GM12891 (cell line): Measurements from ENCODE around the gene PES1.
"Not testable (repeated sequence)": the region's sequence is repeated elsewhere in the genome, so short reads cannot be mapped to it uniquely, and the experiment has no call there.

Experiments
- DNase-seq: peaks from one replicate; pipeline ENCODE4 v3.0.0; 2011; ENCODE audit warnings: low spot score; ENCODE audit not compliant: insufficient read length
- FAIRE-seq: peaks from 2 replicates; lab custom pipeline; 2011; peaks lifted over from hg19 to GRCh38; lab: Jason Lieb, UNC
- PAX5 ChIP-seq: IDR thresholded peaks from 2 replicates; pipeline ENCODE4 v1.6.1; 2011; ENCODE audit warnings: low read length, moderate library complexity, mild to moderate bottlenecking; ENCODE audit not compliant: insufficient read depth, severe bottlenecking
- POLR2A ChIP-seq: IDR thresholded peaks from 2 replicates; pipeline ENCODE4 v1.6.1; 2011; ENCODE audit warnings: low read depth, low read length, control low read depth
- POLR2AphosphoS5 ChIP-seq: IDR thresholded peaks from 2 replicates; pipeline ENCODE4 v1.6.1; 2011; ENCODE audit warnings: low read depth, low read length, control low read depth
- POU2F2 ChIP-seq: IDR thresholded peaks from 2 replicates; pipeline ENCODE4 v1.6.1; 2011; ENCODE audit warnings: low read depth, mild to moderate bottlenecking, control low read depth, low read length, moderate library complexity
- SPI1 ChIP-seq: IDR thresholded peaks from 2 replicates; pipeline ENCODE4 v1.6.1; 2011; ENCODE audit warnings: low read depth, low read length, control low read depth
- TAF1 ChIP-seq: IDR thresholded peaks from 2 replicates; pipeline ENCODE4 v1.6.1; 2011; ENCODE audit warnings: low read depth, low read length, control low read depth

PES1 gene

DNA sequence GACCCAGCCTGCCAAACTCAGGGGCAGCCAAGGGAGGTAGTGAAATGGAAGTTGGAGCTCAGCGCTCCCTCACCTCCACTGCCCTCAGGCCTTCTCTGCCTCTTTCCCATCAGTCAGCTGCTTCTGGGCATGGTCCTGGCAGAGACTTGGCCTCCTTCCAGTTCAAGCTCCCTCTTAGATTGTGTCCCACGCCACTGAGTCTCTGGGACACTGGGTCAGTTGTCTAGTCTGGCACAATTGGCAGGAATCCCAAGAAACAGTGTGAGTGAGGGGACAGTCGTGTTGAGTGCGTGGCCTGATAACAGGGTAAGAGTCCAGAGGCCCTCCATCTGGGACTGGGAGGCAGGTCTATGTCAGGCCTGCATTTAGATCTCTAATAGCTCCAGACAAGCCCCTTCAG, 36.8 kb upstream of the PES1 start:
- TF ChIP-seq POLR2A (no peak), POLR2AphosphoS5 (no peak), POU2F2 (no peak), TAF1 (no peak), SPI1 (no peak), PAX5 (no peak)
- FAIRE-seq = no peak
- DNase-seq = no peak

DNA sequence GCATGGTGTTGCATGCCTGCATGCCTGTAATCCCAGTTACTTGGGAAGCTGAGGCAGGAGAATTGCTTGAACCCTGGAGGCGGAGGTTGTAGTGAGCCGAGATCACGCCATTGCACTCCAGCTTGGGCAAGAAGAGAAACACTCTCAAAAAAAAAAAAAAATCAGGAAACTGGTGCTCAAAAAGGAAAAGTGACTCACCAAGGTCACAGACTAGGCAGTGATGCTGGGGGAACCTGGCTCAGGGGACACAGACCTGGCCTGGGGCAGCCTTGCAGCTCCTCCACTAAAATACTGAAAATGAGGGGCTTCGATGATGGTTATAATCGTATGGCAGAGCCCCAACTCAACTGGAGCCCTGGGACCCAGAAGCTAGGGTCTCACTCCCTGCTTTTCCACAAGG, 35.8 kb upstream of the PES1 start:
- TF ChIP-seq TAF1 = no peak
- TF ChIP-seq POLR2A = no peak
- no peak for TF ChIP-seq POLR2AphosphoS5
- TF ChIP-seq SPI1 = no peak
- TF ChIP-seq POU2F2 = no peak
- no peak for TF ChIP-seq PAX5
- no peak for DNase-seq
- FAIRE-seq = no peak

DNA sequence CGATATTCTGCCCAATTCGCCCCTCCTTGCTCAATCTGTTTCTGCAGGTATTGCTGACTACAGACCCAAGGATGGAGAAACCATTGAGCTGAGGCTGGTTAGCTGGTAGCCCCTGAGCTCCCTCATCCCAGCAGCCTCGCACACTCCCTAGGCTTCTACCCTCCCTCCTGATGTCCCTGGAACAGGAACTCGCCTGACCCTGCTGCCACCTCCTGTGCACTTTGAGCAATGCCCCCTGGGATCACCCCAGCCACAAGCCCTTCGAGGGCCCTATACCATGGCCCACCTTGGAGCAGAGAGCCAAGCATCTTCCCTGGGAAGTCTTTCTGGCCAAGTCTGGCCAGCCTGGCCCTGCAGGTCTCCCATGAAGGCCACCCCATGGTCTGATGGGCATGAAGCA, 34.7 kb upstream of the PES1 start:
- no peak for TF ChIP-seq POLR2AphosphoS5
- no peak for TF ChIP-seq TAF1
- no peak for TF ChIP-seq POU2F2
- no peak for TF ChIP-seq PAX5
- no peak for TF ChIP-seq POLR2A
- no peak for TF ChIP-seq SPI1
- no peak for DNase-seq
- FAIRE-seq = no peak

DNA sequence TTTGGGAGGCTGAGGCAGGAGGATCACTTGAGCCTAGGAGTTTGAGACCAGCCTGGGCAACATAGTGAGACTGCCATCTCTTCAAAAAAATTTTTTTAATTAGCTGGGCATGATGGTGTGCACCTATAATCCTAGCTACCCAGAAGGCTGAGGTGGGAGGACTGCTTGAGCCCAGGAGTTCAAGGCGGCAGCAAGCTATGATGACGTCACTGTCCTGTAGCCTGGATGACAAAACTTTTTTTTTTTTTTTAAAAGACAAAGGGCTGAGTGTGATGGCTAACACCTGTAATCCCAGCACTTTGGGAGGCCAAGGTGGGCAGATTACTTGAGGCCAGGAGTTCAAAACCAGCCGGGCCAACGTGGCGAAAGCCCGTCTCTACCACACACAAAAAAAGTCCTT, 28.2 kb upstream of the PES1 start:
- DNase-seq, FAIRE-seq: not testable (repeated sequence)

DNA sequence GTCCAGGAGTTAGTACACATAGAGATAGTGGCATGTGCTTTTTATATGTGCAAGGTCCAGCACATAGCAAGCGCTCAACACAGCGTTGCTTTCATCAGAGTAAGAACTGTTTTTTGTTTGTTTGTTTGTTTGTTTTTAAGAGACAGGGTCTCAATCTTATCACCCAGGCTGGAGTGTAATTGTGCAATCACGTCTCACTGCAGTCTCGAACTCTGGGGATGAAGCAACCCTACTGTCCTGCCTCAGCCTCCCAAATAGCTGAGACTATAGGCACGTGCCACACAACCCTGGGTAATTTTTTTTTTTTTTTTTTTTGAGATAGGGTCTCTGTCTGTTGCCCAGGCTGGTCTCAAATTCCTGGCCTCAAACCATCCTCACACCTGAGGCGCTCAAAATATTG, 26.1 kb upstream of the PES1 start:
- no peak for TF ChIP-seq POLR2AphosphoS5
- TF ChIP-seq POLR2A = no peak
- no peak for TF ChIP-seq PAX5
- DNase-seq (no peak), FAIRE-seq (no peak)

DNA sequence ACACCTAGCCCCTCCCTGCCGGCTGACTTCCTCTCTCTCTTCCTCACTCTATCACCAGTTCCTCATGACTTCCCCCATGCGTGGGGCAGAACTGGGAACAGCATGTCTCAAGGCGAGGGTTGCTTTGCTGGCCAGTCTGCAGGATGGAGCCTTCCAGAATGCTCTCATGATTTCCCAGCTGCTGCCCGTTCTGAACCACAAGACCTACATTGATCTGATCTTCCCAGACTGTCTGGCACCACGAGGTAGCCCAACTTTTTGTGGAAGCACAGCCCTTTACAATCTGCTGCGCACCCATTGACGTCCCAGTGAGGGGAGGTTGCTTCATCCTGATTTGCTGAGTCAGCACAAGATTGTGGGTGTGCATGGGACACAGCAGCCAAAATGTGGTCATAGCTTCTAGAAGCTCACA, 23.8 kb upstream of the PES1 start:
- TF ChIP-seq POLR2A = no peak
- no peak for TF ChIP-seq PAX5
- TF ChIP-seq SPI1 = no peak
- no peak for TF ChIP-seq POLR2AphosphoS5
- TF ChIP-seq POU2F2 = no peak
- TF ChIP-seq TAF1 = no peak
- no peak for FAIRE-seq
- no peak for DNase-seq

DNA sequence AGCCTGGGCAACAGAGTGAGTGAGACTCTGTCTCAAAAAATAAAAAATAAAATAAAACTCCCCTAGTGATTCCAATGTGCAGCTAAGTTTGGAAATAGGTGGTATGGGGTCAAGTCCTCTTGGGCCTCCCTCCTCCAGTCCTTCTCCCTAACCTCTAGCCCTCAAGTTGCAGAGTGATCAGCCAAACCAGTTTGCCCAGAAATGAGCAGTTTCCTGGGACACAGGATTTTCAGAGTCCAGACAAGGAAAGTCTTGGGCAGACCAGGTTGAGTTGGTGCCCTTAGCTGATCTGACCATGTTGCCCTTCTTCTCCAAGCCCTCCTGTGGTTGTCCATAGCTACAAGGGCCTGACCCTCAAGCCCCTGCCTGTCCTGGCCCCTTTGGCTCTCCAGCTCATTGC, 23.2 kb upstream of the PES1 start:
- no peak for DNase-seq
- TF ChIP-seq PAX5 (no peak), SPI1 (no peak), POU2F2 (no peak), TAF1 (no peak), POLR2AphosphoS5 (no peak), POLR2A (no peak)
- FAIRE-seq = no peak

DNA sequence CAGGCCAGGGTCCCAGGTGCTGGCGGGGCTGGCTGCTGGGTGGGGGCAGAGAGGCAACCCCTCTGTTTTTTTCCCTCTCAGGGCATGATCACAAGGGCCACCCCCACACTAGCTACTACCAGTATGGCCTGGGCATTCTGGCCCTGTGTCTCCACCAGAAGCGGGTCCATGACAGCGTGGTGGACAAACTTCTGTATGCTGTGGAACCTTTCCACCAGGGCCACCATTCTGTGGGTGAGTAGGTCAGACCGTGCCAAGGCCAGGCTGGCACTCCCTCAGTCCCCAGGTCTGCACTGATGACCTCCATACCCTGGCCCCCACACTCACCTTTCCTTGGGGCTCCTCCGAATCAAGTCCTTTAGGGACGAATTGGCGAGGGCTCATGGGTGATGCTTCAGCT, 22.6 kb upstream of the PES1 start:
- FAIRE-seq (no peak), DNase-seq (no peak)
- TF ChIP-seq TAF1 = no peak
- TF ChIP-seq POLR2AphosphoS5 = no peak
- no peak for TF ChIP-seq POU2F2
- no peak for TF ChIP-seq POLR2A
- no peak for TF ChIP-seq PAX5
- TF ChIP-seq SPI1 = no peak

DNA sequence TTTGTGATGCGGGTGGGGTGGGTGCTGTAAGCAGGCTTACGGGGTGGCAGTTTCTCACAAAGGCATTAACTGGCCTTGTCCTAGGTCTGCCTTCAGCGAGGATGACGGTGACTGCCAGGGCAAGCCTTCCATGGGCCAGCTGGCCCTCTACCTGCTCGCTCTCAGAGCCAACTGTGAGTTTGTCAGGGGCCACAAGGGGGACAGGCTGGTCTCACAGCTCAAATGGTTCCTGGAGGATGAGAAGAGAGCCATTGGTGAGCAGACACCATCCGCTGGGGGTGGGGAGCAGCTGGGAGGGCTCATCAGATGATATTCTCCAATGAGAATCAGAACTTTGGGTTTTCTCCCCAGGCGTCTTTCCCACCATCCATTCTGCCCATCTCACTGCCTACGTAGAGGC, 21.1 kb upstream of the PES1 start:
- no peak for DNase-seq
- no peak for FAIRE-seq
- TF ChIP-seq POLR2AphosphoS5 (no peak), SPI1 (no peak), PAX5 (no peak), POLR2A (no peak), TAF1 (no peak), POU2F2 (no peak)

DNA sequence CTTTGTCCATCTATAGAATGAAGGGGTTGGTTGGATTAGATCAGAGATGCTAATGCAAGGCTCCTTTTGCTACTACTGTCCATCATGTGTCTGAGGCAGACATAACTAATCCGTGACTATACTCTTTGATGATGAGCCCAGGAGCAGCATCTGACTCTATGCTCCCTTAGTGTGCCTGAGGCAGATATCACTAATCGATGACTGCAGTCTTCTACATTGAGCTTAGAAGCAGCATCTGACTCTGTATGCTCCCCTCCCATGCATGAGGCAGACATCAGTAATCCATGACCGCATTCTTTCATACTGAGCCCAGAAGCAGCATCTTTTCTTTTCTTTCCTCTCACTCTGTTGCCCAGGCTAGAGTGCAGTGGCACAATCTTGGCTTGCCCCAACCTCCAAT, 19.5 kb upstream of the PES1 start:
- no peak for DNase-seq
- FAIRE-seq = peak; percentile 13

DNA sequence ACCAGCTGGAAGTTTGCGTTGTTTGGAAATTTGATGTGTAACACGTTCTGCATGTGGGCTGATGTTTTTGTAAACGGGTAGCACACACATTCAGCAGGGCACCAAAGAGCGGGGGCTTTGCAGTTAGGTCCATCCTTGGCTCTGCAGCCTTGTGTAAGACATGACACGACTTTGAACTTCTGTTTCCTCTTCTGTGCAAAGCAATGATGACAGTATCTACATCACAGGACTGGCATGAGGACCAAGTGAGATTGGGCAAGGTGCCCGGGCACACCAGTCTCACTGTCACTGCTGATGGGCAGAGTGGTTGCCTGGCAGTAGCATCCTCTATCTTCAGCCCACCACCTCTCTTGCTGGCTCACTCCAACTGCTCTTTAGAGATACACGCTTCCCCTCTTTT, 18.6 kb upstream of the PES1 start:
- DNase-seq = no peak
- peak; percentile 26 for FAIRE-seq
- TF ChIP-seq POU2F2 = no peak
- no peak for TF ChIP-seq POLR2AphosphoS5
- no peak for TF ChIP-seq POLR2A

More for the DNA sequence above, 19.5 kb upstream of the PES1 start:
- TF ChIP-seq SPI1 (no peak), PAX5 (no peak), POU2F2 (no peak), POLR2AphosphoS5 (no peak), TAF1 (no peak), POLR2A (no peak)
